Parathyroid adenoma (tissue), 2 donors: ENCODE measurements around the gene ATF5.

Experiments used
- H2AFZ ChIP-seq: fragments of 300-600 bp; sonication (generic); one replicate; pipeline ENCODE4 v1.7.0; 2017; ENCODE audit warnings: antibody characterized with exemption, mild to moderate bottlenecking
- H3K27ac ChIP-seq: fragments of 300-600 bp; sonication (generic); one replicate; pipeline ENCODE4 v1.7.0; 2017
- H3K27me3 ChIP-seq: fragments of 300-600 bp; sonication (generic); one replicate; pipeline ENCODE4 v1.7.0; 2017; ENCODE audit warnings: low read length; ENCODE audit not compliant: control insufficient read depth, insufficient read depth
- H3K36me3 ChIP-seq: fragments of 300-600 bp; sonication (generic); one replicate; pipeline ENCODE4 v1.7.0; 2017; ENCODE audit warnings: low read length; ENCODE audit not compliant: control insufficient read depth, insufficient read depth
- H3K4me1 ChIP-seq: fragments of 300-600 bp; sonication (generic); one replicate; pipeline ENCODE4 v1.7.0; 2017; ENCODE audit warnings: control low read depth
- H3K4me2 ChIP-seq: fragments of 300-600 bp; sonication (generic); one replicate; pipeline ENCODE4 v1.7.0; 2017; ENCODE audit warnings: low read length
- H3K4me3 ChIP-seq: fragments of 300-600 bp; sonication (generic); one replicate; pipeline ENCODE4 v1.7.0; 2017; ENCODE audit warnings: low read depth, low read length
- H3K79me2 ChIP-seq: fragments of 300-600 bp; sonication (generic); one replicate; pipeline ENCODE4 v1.7.0; 2017; ENCODE audit warnings: control low read depth
- H3K9ac ChIP-seq: fragments of 300-600 bp; sonication (generic); one replicate; pipeline ENCODE4 v1.7.0; 2017; ENCODE audit warnings: mild to moderate bottlenecking
- H3K9me3 ChIP-seq: fragments of 300-600 bp; sonication (generic); one replicate; pipeline ENCODE4 v1.7.0; 2017; ENCODE audit warnings: low read length; ENCODE audit not compliant: control insufficient read depth
- CTCF ChIP-seq: fragments of 300-600 bp; sonication (generic); IDR thresholded peaks from one replicate; pipeline ENCODE4 v1.7.0; 2017; ENCODE audit warnings: antibody characterized with exemption, mild to moderate bottlenecking
- donor health status: primary hyperparathyroidism.

Gene ATF5

GRCh38 chr19:49904136-49904535, 24.9 kb upstream of the ATF5 start:
- H3K9me3 ChIP-seq: no peaks in the 10 kb centered on the region
- no peak overlapping the region for H3K4me3 ChIP-seq

DNA sequence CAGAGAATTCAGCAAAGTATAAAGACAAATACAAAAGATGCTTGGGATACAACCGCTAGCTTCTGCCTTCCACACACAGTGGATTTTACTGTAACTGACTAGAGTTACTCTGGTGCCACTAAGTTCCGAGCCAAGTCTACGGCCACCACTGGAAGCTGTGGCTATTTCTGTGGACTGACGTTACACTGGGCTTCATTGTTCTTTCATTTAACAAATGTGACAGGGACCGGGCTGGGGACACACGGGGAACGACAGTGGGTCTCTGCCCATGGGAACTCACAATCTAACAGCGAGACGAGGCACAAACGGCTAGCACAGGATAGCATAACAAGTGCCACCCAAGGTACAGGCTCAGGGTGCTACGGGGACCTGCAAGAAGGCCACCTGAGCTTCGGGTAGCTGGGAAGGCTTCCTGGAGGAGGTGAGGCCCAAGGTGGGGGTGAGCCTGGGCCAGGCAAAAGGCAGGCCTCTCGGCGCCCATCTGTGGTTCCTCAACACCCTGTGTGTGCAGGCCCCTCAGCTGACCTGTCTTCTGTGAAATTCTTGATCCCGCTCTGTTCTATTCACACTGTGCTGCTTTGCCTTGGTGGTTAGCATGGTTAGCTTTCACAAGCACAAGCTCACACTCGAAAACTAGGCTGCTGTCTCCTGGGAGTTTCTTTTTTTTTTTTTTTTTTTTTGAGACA, 22.0 kb upstream of the ATF5 start:
- Histone ChIP-seq H3K4me1 (no peaks in the 10 kb centered on the region), H3K4me3 (no peak overlapping the region), H3K79me2 (peaks cover 4% of the 10 kb centered on the region), H3K9me3 (no peaks in the 10 kb centered on the region), H3K36me3 (no peaks in the 10 kb centered on the region), H3K27me3 (no peaks in the 10 kb centered on the region), H3K27ac (no peak overlapping the region), H3K9ac (no peak overlapping the region), H2AFZ (no peak overlapping the region), H3K4me2 (no peak overlapping the region)
- TF ChIP-seq CTCF: no peak

More at GRCh38 chr19:49904136-49904535, 24.9 kb upstream of the ATF5 start:
- no peaks in the 10 kb centered on the region for H3K4me1 ChIP-seq
- no peak overlapping the region for H3K4me2 ChIP-seq
- no peak for TF ChIP-seq CTCF
- no peak overlapping the region for H3K27ac ChIP-seq
- H3K9ac ChIP-seq: no peak overlapping the region
- peaks cover 4% of the 10 kb centered on the region for H3K79me2 ChIP-seq
- H3K27me3 ChIP-seq: no peaks in the 10 kb centered on the region
- no peak overlapping the region for H2AFZ ChIP-seq
- H3K36me3 ChIP-seq: no peaks in the 10 kb centered on the region

GRCh38 chr19:49907745-49908446, 21.1 kb upstream of the ATF5 start:
- Histone ChIP-seq H3K79me2 (peaks cover 4% of the 10 kb centered on the region), H3K27me3 (no peaks in the 10 kb centered on the region), H3K9me3 (no peaks in the 10 kb centered on the region), H3K36me3 (no peaks in the 10 kb centered on the region), H3K4me3 (no peak overlapping the region), H3K4me2 (no peak overlapping the region), H3K27ac (no peak overlapping the region), H3K9ac (no peak overlapping the region), H3K4me1 (no peaks in the 10 kb centered on the region), H2AFZ (no peak overlapping the region)
- no peak for TF ChIP-seq CTCF

GRCh38 chr19:49908480-49909420, 20.3 kb upstream of the ATF5 start:
- H3K79me2 ChIP-seq: peaks cover 4% of the 10 kb centered on the region
- H3K9ac ChIP-seq: no peak overlapping the region
- H3K4me1 ChIP-seq: no peaks in the 10 kb centered on the region
- TF ChIP-seq CTCF: no peak
- H3K36me3 ChIP-seq: no peaks in the 10 kb centered on the region
- no peaks in the 10 kb centered on the region for H3K27me3 ChIP-seq
- H3K9me3 ChIP-seq: no peaks in the 10 kb centered on the region
- no peak overlapping the region for H3K4me2 ChIP-seq
- H3K4me3 ChIP-seq: no peak overlapping the region
- H2AFZ ChIP-seq: no peak overlapping the region
- no peak overlapping the region for H3K27ac ChIP-seq
